Endothelial cell of umbilical vein (primary cell): ENCODE data around the gene DNAH6. TPM values are rescaled to one million over a fixed set of nuclear protein-coding genes. Genes with fewer than 3 reads are reported as not detected.

Source experiments
- BruUV-seq: library from RNA; stranded (reverse); fragments of 400-500 nt; replicated peaks from 2 replicates; lab custom pipeline; 2021; lab: Mats Ljungman, UMichigan
- CTCF ChIA-PET: fragments of 300-600, 350-600 bp; sonication (Branson Sonifier 250); formaldehyde crosslinking; loops from one replicate; lab custom pipeline; 2021; ENCODE audit warnings: antibody characterized with exemption, inconsistent platforms; lab: Charles Lee
- POLR2A ChIA-PET: fragments of 300-600, 350-600 bp; sonication (Branson Sonifier 250); formaldehyde crosslinking; loops from one replicate; lab custom pipeline; 2021; ENCODE audit warnings: antibody characterized with exemption, inconsistent platforms; lab: Charles Lee
- DNase-seq: peaks from one replicate; pipeline ENCODE4 v3.0.0-alpha.2; 2011; ENCODE audit warnings: low read depth, low spot score
- FAIRE-seq: peaks from 2 replicates; lab custom pipeline; 2011; peaks lifted over from hg19 to GRCh38; lab: Jason Lieb, UNC
- H2AFZ ChIP-seq: 2 replicates; pipeline ENCODE4 v1.6.0; 2012; ENCODE audit warnings: low read depth, low read length, control low read depth, inconsistent platforms
- H3K27ac ChIP-seq: 2 replicates; pipeline ENCODE4 v1.5.1; 2011; ENCODE audit warnings: low read depth, mild to moderate bottlenecking, control low read depth, low read length, moderate library complexity; ENCODE audit not compliant: insufficient read depth
- H3K27me3 ChIP-seq, 2 experiments: 2 replicates each; pipeline versions ENCODE4 v1.6.0 to v1.6.1; 2011; ENCODE audit warnings: low read length in 2 of 2, mixed read lengths in 1 of 2; ENCODE audit not compliant: control insufficient read depth in 2 of 2, insufficient read depth in 2 of 2
- H3K36me3 ChIP-seq, 2 experiments: 2 replicates in 1 of 2; 3 replicates in 1 of 2; pipeline ENCODE4 v1.5.1; 2011; ENCODE audit warnings: low read length in 2 of 2, mild to moderate bottlenecking in 1 of 2, moderate library complexity in 1 of 2; ENCODE audit not compliant: control insufficient read depth in 2 of 2, insufficient read depth in 2 of 2; ENCODE audit errors: extremely low read depth in 1 of 2
- H3K4me1 ChIP-seq: 3 replicates; pipeline ENCODE4 v1.5.1; 2011; ENCODE audit warnings: mild to moderate bottlenecking, low read length; ENCODE audit not compliant: control insufficient read depth, insufficient read depth; ENCODE audit errors: extremely low read depth
- H3K4me2 ChIP-seq: 2 replicates; pipeline ENCODE4 v1.6.1; 2011; ENCODE audit warnings: low read length, control low read depth, mixed read lengths; ENCODE audit not compliant: insufficient read depth
- H3K4me3 ChIP-seq, 3 experiments: fragments of 200-600 bp in 1 of 3; sonication (generic), shearing (Covaris generic) in 1 of 3; replicated peaks in 1 of 3; 2 replicates each; pipeline ENCODE4 v1.5.1; 2011 to 2016; ENCODE audit warnings: control low read depth in 3 of 3, low read length in 3 of 3, mild to moderate bottlenecking in 2 of 3, inconsistent platforms in 1 of 3, low read depth in 1 of 3, moderate library complexity in 1 of 3; ENCODE audit not compliant: insufficient read depth in 1 of 3
- H3K79me2 ChIP-seq: 2 replicates; pipeline ENCODE4 v1.6.0; 2012; ENCODE audit warnings: low read length, inconsistent platforms; ENCODE audit not compliant: control insufficient read depth, insufficient read depth
- H3K9ac ChIP-seq: replicated peaks from 2 replicates; pipeline ENCODE3; 2011; ENCODE audit warnings: low read length, control low read depth; ENCODE audit not compliant: insufficient read depth; ENCODE audit errors: extremely low read depth
- H3K9me1 ChIP-seq: replicated peaks from 3 replicates; pipeline ENCODE4 v1.6.0; 2011; ENCODE audit warnings: mild to moderate bottlenecking, low read length; ENCODE audit not compliant: control insufficient read depth, insufficient read depth; ENCODE audit errors: extremely low read depth
- H3K9me3 ChIP-seq: replicated peaks from 2 replicates; pipeline ENCODE4 v1.5.1; 2012; ENCODE audit warnings: low read length, inconsistent platforms; ENCODE audit not compliant: control insufficient read depth, insufficient read depth
- H4K20me1 ChIP-seq: replicated peaks from 2 replicates; pipeline ENCODE3; 2011; ENCODE audit warnings: mild to moderate bottlenecking, low read length; ENCODE audit not compliant: control insufficient read depth, insufficient read depth; ENCODE audit errors: extremely low read depth
- CTCF ChIP-seq, 2 donors: IDR thresholded peaks; 1 replicate in 1 of 2; 2 replicates in 1 of 2; pipeline ENCODE4 v1.5.1; 2011; ENCODE audit warnings: low read length in 2 of 2, mild to moderate bottlenecking in 2 of 2, moderate library complexity in 2 of 2, control low read depth in 1 of 2, inconsistent platforms in 1 of 2, low read depth in 1 of 2; ENCODE audit not compliant: insufficient read depth in 1 of 2; ENCODE audit errors: extremely low read depth in 1 of 2
- EZH2 ChIP-seq: IDR thresholded peaks from 2 replicates; pipeline ENCODE4 v1.6.1; 2012; ENCODE audit warnings: borderline replicate concordance, low read depth, mild to moderate bottlenecking, moderate library complexity, low read length, inconsistent platforms; ENCODE audit not compliant: severe bottlenecking
- FOS ChIP-seq: IDR thresholded peaks from 2 replicates; pipeline ENCODE4 v1.6.1; 2011; ENCODE audit warnings: mild to moderate bottlenecking, low read length, moderate library complexity, borderline replicate concordance; ENCODE audit not compliant: insufficient read depth
- GATA2 ChIP-seq: IDR thresholded peaks from 2 replicates; pipeline ENCODE4 v1.7.0; 2011; ENCODE audit warnings: low read depth, mild to moderate bottlenecking, moderate library complexity, mixed read lengths, low read length; ENCODE audit not compliant: insufficient read length, insufficient read depth
- JUN ChIP-seq: IDR thresholded peaks from 2 replicates; pipeline ENCODE4 v1.6.1; 2011; ENCODE audit warnings: borderline replicate concordance, low read depth; ENCODE audit not compliant: insufficient read length, insufficient read depth
- MAX ChIP-seq: IDR thresholded peaks from 2 replicates; pipeline ENCODE4 v1.6.1; 2011; ENCODE audit not compliant: insufficient read depth, insufficient read length
- MYC ChIP-seq: IDR thresholded peaks from one replicate; pipeline ENCODE4 v1.6.1; 2011; ENCODE audit warnings: mild to moderate bottlenecking, low read depth, low read length
- POLR2A ChIP-seq: IDR thresholded peaks from 2 replicates; pipeline ENCODE4 v1.6.1; 2012; ENCODE audit warnings: low read depth, mild to moderate bottlenecking, control low read depth, low read length
- POLR2AphosphoS5 ChIP-seq: IDR thresholded peaks from 2 replicates; pipeline ENCODE4 v1.6.1; 2012; ENCODE audit warnings: low read depth, mild to moderate bottlenecking, control low read depth, low read length, moderate library complexity; ENCODE audit not compliant: insufficient read depth
- dilution Hi-C: fragments of 300-500 bp; cut with MboI; formaldehyde crosslinking; loops from one replicate; pipeline ENCODE4 v1.15.0; 2019; ENCODE audit warnings: low sequenced_read_pairs; ENCODE audit not compliant: extremely low pct_ligation_motif_present
- intact Hi-C: fragments of 100-400 bp; cut with micrococcal nuclease; formaldehyde crosslinking; loops from one replicate; pipeline ENCODE4 v1.10.0; 2022
- polyA plus RNA-seq, 4 experiments: library from polyadenylated mRNA; depleted of rRNA in 3 of 4; stranded (reverse) in 3 of 4; unstranded in 1 of 4; fragments of >200 nt; gene quantifications; 2 replicates each; pipeline versions ENCODE4 v1.2.1 to v1.2.3, GENCODE V29; 2011 to 2012; ENCODE audit warnings: missing spikeins in 1 of 4
- total RNA-seq: library from RNA; stranded (reverse); gene quantifications from 2 replicates; pipeline ENCODE4 v1.2.3, GENCODE V29; 2021

The DNAH6 gene
- total and polyA plus RNA-seq, 2 donors (not counting 3 experiments of a cell fraction or from before 2014, with no cell fraction given): 0.24 TPM; not detected in 1

- CTCF ChIA-PET: no interaction called here
- DNase-seq (no peak), FAIRE-seq (no peak)
Observed at GRCh38 chr2:84782717-84783442, 266.6 kb downstream of the DNAH6 start.

More at GRCh38 chr2:84782717-84783442, 266.6 kb downstream of the DNAH6 start:
- Histone ChIP-seq H3K9me3 (no peaks in the 10 kb centered on the region), H3K9me1 (no peaks in the 10 kb centered on the region), H3K4me1 (no peaks in the 10 kb centered on the region), H3K9ac (no peak overlapping the region), H3K4me2 (no peak overlapping the region), H3K36me3 (no peaks in the 10 kb centered on the region), H2AFZ (no peak overlapping the region), H3K79me2 (no peaks in the 10 kb centered on the region), H3K27me3 (no peaks in the 10 kb centered on the region), H4K20me1 (no peaks in the 10 kb centered on the region), H3K4me3 (no peak overlapping the region), H3K27ac (no peak overlapping the region)
- intact Hi-C loops (no loop called here), dilution Hi-C loops (no loop called here)
- POLR2A ChIA-PET: no interaction called here
- TF ChIP-seq EZH2 (no peak), POLR2A (no peak), GATA2 (no peak), CTCF (IDR thresholded peaks at IDR 0.05; ENCODE audit: extremely low read depth in 1 of 2, insufficient read depth in 1 of 2, low read depth in 1 of 2, low read length in 2 of 2) (no peak), POLR2AphosphoS5 (no peak), MAX (no peak), MYC (no peak), FOS (no peak), JUN (no peak)
- no TSS peak for BruUV-seq
